Measurements from ENCODE around the gene SHC2.
"Not testable (repeated sequence)": the region's sequence is repeated elsewhere in the genome, so short reads cannot be mapped to it uniquely, and the experiment has no call there.

SHC2 gene

GRCh38 chr19:387777-388176 is 73.1 kb downstream of the SHC2 start:
- no peak for DNase-seq

GRCh38 chr19:386632-387301 is 74.1 kb downstream of the SHC2 start:
- DNase-seq = not testable (repeated sequence)

- DNase-seq = not testable (repeated sequence)
Observed at GRCh38 chr19:386189-386588, 74.6 kb downstream of the SHC2 start.

DNA sequence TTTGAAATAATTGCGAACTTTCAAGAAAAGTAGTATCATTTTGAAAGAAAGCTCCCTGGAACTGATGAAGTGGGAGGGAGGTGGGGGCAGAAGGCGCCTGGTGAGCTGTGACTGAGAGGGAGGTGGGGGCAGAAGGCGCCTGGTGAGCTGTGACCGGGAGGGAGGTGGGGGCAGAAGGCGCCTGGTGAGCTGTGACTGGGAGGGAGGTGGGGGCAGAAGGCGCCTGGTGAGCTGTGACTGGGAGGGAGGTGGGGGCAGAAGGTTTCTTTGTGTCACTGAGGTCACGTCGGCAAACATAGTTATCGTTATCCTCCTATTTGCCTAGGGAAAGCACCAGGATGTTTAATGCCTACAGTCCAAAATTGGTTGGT is 76.0 kb downstream of the SHC2 start:
- no peak for DNase-seq

- DNase-seq = no peak
Observed at GRCh38 chr19:383922-384798, 76.7 kb downstream of the SHC2 start.

- no peak for DNase-seq
Observed at GRCh38 chr19:383040-383439, 77.8 kb downstream of the SHC2 start.

GRCh38 chr19:382578-382977 is 78.3 kb downstream of the SHC2 start:
- DNase-seq = not testable (repeated sequence)

- not testable (repeated sequence) for DNase-seq
Observed at GRCh38 chr19:381901-382300, 78.9 kb downstream of the SHC2 start.

- not testable (repeated sequence) for DNase-seq
Observed at GRCh38 chr19:380618-381219, 80.1 kb downstream of the SHC2 start.

DNA sequence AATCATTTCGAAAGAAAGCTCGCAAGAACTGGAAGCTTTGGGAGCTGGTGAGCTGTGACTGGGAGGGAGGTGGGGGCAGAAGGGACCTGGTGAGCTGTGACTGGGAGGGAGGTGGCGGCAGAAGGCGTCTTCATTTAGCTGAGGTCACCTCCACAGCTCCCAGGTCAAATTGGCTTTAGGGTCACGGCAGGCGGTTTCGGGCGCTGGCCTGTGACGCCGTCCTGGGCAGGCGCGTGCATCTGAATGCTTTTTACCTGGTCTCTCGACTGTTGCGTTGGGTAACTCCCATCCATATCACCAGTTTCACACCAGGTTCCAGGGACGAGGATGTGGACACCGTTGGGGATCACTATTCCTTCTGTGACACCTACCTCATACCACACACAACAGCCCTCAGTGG is 81.0 kb downstream of the SHC2 start:
- DNase-seq = no peak

- DNase-seq = no peak
Observed at GRCh38 chr19:378706-379105, 82.1 kb downstream of the SHC2 start.

DNA sequence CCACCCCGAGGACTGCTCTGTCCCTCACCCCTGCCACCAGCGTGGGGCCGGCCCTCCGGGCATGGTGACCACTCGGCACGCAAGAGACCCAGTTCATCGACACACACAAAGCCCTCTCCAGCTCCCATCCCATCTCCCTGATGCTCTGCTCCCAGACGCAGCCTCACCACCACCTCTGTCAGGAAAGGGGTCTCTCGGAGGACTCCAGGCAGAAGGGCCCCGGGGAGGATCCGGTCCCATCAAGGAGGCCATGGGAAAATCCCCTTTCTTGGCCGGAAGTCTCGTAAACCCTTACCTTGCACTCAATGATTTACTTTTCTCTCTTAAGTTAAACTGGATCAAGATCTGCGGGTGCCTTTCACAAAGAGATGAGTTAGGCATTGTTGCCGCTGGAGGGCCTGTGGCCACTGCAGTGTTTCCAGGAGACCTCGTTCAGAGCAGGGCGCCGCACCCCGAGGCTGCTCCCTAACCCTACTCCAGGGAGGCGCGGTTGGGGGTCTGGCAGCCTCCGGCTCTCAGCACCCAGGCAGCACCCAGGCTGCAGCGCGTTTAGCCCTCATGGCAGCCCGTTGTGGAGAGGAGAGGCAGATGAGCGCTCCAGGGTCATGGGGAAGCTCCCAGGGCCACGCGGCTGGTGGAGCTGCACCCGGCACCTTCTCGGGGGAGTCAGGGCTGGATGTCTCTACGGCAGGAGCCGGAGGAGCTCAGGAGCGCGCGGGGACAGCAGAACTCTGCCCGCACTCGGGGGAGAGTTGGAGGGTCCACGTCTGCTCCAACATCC is 82.8 kb downstream of the SHC2 start:
- DNase-seq = no peak

- DNase-seq = no peak
Observed at GRCh38 chr19:376111-376470, 84.7 kb downstream of the SHC2 start.

GRCh38 chr19:375395-376110 is 85.3 kb downstream of the SHC2 start:
- DNase-seq = no peak

- DNase-seq = no peak
Observed at GRCh38 chr19:374886-375235, 86.0 kb downstream of the SHC2 start.

DNA sequence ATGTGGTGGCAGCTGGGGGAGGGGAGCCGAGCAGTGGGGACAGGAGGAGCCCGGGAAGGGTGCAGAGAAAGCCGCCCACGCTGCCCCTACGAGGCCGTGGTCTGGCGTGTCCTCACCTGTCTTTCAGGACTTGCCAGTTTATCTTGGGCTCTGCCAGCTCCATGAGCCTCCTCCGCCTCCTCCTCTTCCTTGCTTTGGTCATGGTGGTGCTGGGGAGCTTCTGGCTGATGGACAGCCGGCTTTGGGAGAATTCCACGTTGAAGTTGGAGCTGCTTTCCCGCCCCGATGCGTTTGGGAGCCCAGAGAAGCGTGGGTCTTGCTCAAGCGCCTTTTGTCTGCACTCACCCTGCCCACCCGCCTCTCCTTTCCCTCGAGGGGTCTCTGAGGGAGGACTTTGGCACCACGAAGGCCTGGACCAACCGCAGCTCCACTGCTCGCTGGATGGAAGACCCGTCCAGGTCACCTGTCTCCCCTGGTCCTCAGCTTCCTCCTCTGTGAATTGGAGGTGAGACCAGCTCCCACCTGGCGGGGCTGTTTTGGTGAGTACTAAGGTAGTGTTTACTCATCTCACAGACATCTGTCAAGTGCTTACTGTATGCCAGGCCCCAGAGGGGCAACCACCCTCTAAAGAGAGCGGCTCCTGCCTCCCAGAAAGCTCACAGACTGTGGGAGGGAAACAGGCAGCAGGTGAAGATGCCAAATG is 86.5 kb downstream of the SHC2 start:
- DNase-seq = no peak

DNA sequence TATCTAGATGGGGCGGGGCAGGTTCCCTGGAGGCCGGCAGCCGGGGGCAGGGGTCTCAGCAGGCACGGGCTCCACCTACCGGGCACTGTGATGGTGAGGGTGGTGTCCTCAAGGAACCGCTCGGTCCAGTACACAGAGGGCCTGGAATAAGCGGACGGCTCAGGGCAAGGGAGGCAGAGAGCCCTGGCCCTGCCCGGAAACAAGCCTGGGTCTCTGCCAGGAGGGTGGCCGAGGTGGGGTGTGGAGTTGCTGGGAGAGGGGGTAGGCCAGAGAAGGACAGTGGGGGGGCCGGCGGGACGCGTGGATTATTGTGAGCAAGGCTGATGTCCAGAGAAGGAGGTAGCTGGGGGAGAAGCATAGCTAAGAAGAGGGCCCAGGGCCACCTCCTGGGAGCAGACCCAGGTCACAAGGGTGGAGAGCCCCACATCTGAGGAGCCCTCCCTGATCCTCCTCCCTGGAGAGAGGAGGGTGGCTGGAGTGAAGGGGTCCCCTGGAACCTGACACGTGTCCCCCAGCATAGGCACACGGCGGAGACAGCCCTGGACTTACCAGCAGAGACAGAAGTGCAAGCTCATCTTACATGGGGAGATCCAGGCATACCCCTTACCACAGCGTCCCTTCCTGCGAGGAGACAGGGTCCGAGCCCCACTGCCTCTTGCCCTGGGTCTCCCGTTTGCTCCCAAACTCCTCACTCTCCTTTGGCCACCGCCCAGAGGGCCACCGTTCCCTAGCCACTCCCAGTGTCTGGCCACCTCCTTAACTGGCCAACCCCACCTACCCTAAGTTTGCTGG is 87.2 kb downstream of the SHC2 start:
- DNase-seq = no peak

- DNase-seq = no peak
Observed at GRCh38 chr19:372306-372890, 88.4 kb downstream of the SHC2 start.

- no peak for DNase-seq
Observed at GRCh38 chr19:371501-372168, 89.2 kb downstream of the SHC2 start.

DNA sequence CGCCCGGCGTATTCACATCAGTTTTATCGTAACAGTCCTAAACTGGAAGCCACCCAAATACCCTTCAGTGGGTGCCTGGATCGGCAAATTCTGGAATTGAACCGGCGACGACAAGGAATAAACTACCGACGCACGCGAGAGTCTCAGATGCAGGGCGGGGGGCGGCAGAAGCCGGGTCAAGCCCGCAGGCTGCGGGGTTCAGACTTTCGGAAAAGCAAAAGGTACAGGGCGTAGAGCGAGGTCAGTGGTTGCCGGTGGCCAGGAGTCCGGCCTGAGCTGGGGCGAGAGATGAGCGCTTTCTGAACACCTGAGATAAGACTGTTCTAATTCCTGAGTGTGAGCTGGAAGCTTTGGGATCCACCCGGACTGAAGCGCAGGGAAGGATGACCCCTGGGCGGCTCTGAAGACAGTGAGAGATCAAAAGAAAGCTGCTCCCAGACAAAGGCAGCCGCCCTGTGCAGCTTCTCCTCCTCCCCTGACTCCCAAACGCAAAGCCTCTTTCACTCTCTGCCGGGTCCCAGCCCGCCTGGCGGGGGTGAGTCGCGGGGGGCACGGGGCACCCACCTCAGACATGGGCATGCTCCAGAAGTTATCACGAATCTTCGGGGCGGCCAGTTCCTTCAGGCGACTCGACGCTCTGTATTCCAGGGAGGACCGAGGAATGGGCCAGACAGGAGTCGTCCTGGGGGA is 90.0 kb downstream of the SHC2 start:
- DNase-seq = no peak
